ENCODE data around the gene TMEM255A. TPM values are rescaled to one million over a fixed set of nuclear protein-coding genes. Genes with fewer than 3 reads are reported as not detected.

The TMEM255A gene
- polyA plus RNA-seq, 1 donor (not counting 4 experiments of a cell fraction or from before 2014, with no cell fraction given) = 0.03 TPM

- Histone ChIP-seq H3K9me1 (ENCODE audit: control insufficient read depth, extremely low read depth, insufficient read depth, low read length) (no peaks in the 10 kb centered on the region), H3K4me2 (ENCODE audit: control insufficient read depth, extremely low read depth, insufficient read depth, low read depth, low read length) (no peak overlapping the region), H4K20me1 (ENCODE audit: control insufficient read depth, extremely low read depth, insufficient read depth, low read length) (no peaks in the 10 kb centered on the region), H3K4me1 (ENCODE audit: control insufficient read depth, extremely low read depth, insufficient read depth, low read length) (no peaks in the 10 kb centered on the region), H3K79me2 (ENCODE audit: control insufficient read depth, insufficient read depth, low read length) (no peaks in the 10 kb centered on the region), H3K27ac (ENCODE audit: control insufficient read depth, insufficient read depth, low read length) (no peak overlapping the region), H3K9ac (ENCODE audit: control insufficient read depth, extremely low read depth, insufficient read depth, low read length) (no peak overlapping the region), H3K4me3 (ENCODE audit: control insufficient read depth in 2 of 3, extremely low read depth in 1 of 3, insufficient read depth in 2 of 3, low read depth in 1 of 3, low read length in 3 of 3) (no peak overlapping the region), H3K27me3 (ENCODE audit: control insufficient read depth, extremely low read depth, insufficient read depth, low read length) (no peaks in the 10 kb centered on the region), H3K9me3 (ENCODE audit: control insufficient read depth, low read depth, low read length) (no peaks in the 10 kb centered on the region), H3K36me3 (ENCODE audit: control insufficient read depth in 2 of 2, extremely low read depth in 1 of 2, insufficient read depth in 2 of 2, low read length in 2 of 2) (no peaks in the 10 kb centered on the region), H2AFZ (ENCODE audit: control insufficient read depth, low read length) (no peak overlapping the region)
- FAIRE-seq = no peak
- DNase-seq (ENCODE audit: low read depth, low spot score) = no peak
- TF ChIP-seq CTCF (optimal IDR thresholded peaks at IDR 0.05 in 1 of 3, IDR thresholded peaks at IDR 0.05 in 1 of 3, conservative IDR thresholded peaks at IDR 0.05 in 1 of 3; ENCODE audit: extremely low read depth in 1 of 3, insufficient read depth in 2 of 3, low read length in 3 of 3) (no peak), EZH2 (IDR thresholded peaks at IDR 0.05; ENCODE audit: low read length) (no peak)
- dilution Hi-C loops (cut with MboI; ENCODE audit: extremely low pct_ligation_motif_present, low sequenced_read_pairs) = no loop called here
These were observed 18.2 kb downstream of the TMEM255A start for GRCh38 chrX:120293015-120293414.

DNA sequence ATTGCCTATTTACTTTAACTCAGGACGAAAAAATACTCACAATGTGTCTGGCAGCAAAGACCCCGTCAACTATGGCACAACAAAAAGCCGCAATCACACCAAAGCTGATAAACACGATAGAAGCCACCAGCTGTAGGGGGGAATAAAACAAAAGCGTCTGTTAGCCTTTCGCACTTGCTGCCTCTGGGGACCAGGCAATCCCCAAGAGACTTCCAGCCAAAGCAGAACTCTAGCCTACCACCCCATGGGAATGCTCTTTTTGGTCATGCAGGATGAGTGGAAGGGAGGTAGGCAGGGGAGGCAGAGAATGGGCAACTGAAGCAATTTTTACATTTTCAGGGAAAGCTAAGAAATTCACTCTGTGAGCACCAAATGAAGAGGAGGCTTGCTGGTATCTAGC, 20.1 kb downstream of the TMEM255A start:
- dilution Hi-C loops (cut with MboI; ENCODE audit: extremely low pct_ligation_motif_present, low sequenced_read_pairs) = no loop called here
- H3K9me3 ChIP-seq (ENCODE audit: control insufficient read depth, low read depth, low read length) = no peaks in the 10 kb centered on the region
- no peaks in the 10 kb centered on the region for H4K20me1 ChIP-seq (ENCODE audit: control insufficient read depth, extremely low read depth, insufficient read depth, low read length)
- no peaks in the 10 kb centered on the region for H3K79me2 ChIP-seq (ENCODE audit: control insufficient read depth, insufficient read depth, low read length)
- no peaks in the 10 kb centered on the region for H3K27me3 ChIP-seq (ENCODE audit: control insufficient read depth, extremely low read depth, insufficient read depth, low read length)
- H3K4me2 ChIP-seq (ENCODE audit: control insufficient read depth, extremely low read depth, insufficient read depth, low read depth, low read length) = no peak overlapping the region
- H3K27ac ChIP-seq (ENCODE audit: control insufficient read depth, insufficient read depth, low read length) = no peak overlapping the region
- H3K4me1 ChIP-seq (ENCODE audit: control insufficient read depth, extremely low read depth, insufficient read depth, low read length) = no peaks in the 10 kb centered on the region
- H2AFZ ChIP-seq (ENCODE audit: control insufficient read depth, low read length) = no peak overlapping the region
- DNase-seq (ENCODE audit: low read depth, low spot score) = no peak
- no peak for FAIRE-seq
- no peak overlapping the region for H3K4me3 ChIP-seq (ENCODE audit: control insufficient read depth in 2 of 3, extremely low read depth in 1 of 3, insufficient read depth in 2 of 3, low read depth in 1 of 3, low read length in 3 of 3)
- H3K9ac ChIP-seq (ENCODE audit: control insufficient read depth, extremely low read depth, insufficient read depth, low read length) = no peak overlapping the region
- TF ChIP-seq CTCF (optimal IDR thresholded peaks at IDR 0.05 in 1 of 3, IDR thresholded peaks at IDR 0.05 in 1 of 3, conservative IDR thresholded peaks at IDR 0.05 in 1 of 3; ENCODE audit: extremely low read depth in 1 of 3, insufficient read depth in 2 of 3, low read length in 3 of 3) (no peak), EZH2 (IDR thresholded peaks at IDR 0.05; ENCODE audit: low read length) (no peak)
- no peaks in the 10 kb centered on the region for H3K9me1 ChIP-seq (ENCODE audit: control insufficient read depth, extremely low read depth, insufficient read depth, low read length)
- no peaks in the 10 kb centered on the region for H3K36me3 ChIP-seq (ENCODE audit: control insufficient read depth in 2 of 2, extremely low read depth in 1 of 2, insufficient read depth in 2 of 2, low read length in 2 of 2)

Data from keratinocyte (primary cell).